Measurements from ENCODE around the gene IGFBP1. TPM values are rescaled to one million over a fixed set of nuclear protein-coding genes. Genes with fewer than 3 reads are reported as not detected.

IGFBP1 gene
- total RNA-seq, 1 donor from 2014 or later, result not detected

GRCh38 chr7:45880433-45880860, 7.8 kb upstream of the IGFBP1 start:
- no peak for DNase-seq (ENCODE audit: low spot score)

GRCh38 chr7:45881280-45881758, 7.0 kb upstream of the IGFBP1 start:
- DNase-seq (ENCODE audit: low spot score), result no peak

- DNase-seq (ENCODE audit: low spot score), result no peak
Observed at GRCh38 chr7:45881759-45882464, 6.4 kb upstream of the IGFBP1 start.

GRCh38 chr7:45882465-45882810, 5.8 kb upstream of the IGFBP1 start:
- DNase-seq (ENCODE audit: low spot score), result no peak

GRCh38 chr7:45884136-45884535, 4.2 kb upstream of the IGFBP1 start:
- DNase-seq (ENCODE audit: low spot score), result no peak

- no peak for DNase-seq (ENCODE audit: low spot score)
Observed at GRCh38 chr7:45885264-45885882, 2.9 kb upstream of the IGFBP1 start.

GRCh38 chr7:45886931-45887667, 1.2 kb upstream of the IGFBP1 start:
- DNase-seq (ENCODE audit: low spot score), result no peak

GRCh38 chr7:45888993-45889366, 692 bp downstream of the IGFBP1 start:
- no peak for DNase-seq (ENCODE audit: low spot score)

- DNase-seq (ENCODE audit: low spot score), result peak; percentile 79
Observed at GRCh38 chr7:45889367-45890067, 1.2 kb downstream of the IGFBP1 start.

GRCh38 chr7:45890125-45890901, 2.0 kb downstream of the IGFBP1 start:
- DNase-seq (ENCODE audit: low spot score), result no peak

- no peak for DNase-seq (ENCODE audit: low spot score)
Observed at GRCh38 chr7:45890902-45891461, 2.7 kb downstream of the IGFBP1 start.

- DNase-seq (ENCODE audit: low spot score), result no peak
Observed at GRCh38 chr7:45891462-45892402, 3.4 kb downstream of the IGFBP1 start.

- DNase-seq (ENCODE audit: low spot score), result no peak
Observed at GRCh38 chr7:45892407-45893035, 4.2 kb downstream of the IGFBP1 start.

GRCh38 chr7:45893374-45893995, 5.2 kb downstream of the IGFBP1 start:
- no peak for DNase-seq (ENCODE audit: low spot score)

- no peak for DNase-seq (ENCODE audit: low spot score)
Observed at GRCh38 chr7:45893996-45894664, 5.8 kb downstream of the IGFBP1 start.

GRCh38 chr7:45894665-45895062, 6.4 kb downstream of the IGFBP1 start:
- no peak for DNase-seq (ENCODE audit: low spot score)

GRCh38 chr7:45897042-45897690, 8.9 kb downstream of the IGFBP1 start:
- no peak for DNase-seq (ENCODE audit: low spot score)
